ENCODE results near the gene SMIM15. TPM values are rescaled to one million over a fixed set of nuclear protein-coding genes. Genes with fewer than 3 reads are reported as not detected.
"Not testable (repeated sequence)": the region's sequence is repeated elsewhere in the genome, so short reads cannot be mapped to it uniquely, and the experiment has no call there.

Gene SMIM15
- total and polyA plus RNA-seq, 2 experiments from 2014 or later = 55.0 to 65.8 TPM

- no peak for TF ChIP-seq CTCF (IDR thresholded peaks at IDR 0.05; ENCODE audit: poor library complexity)
- H3K9me3 ChIP-seq (ENCODE audit: low read depth) = no peaks in the 10 kb centered on the region
- no peak overlapping the region for H3K4me2 ChIP-seq
Observed at GRCh38 chr5:61202213-61202612, 39.9 kb upstream of the SMIM15 start.

GRCh38 chr5:61200582-61201155 lies 38.4 kb upstream of the SMIM15 start:
- H2AFZ ChIP-seq = no peak overlapping the region
- 86% methylated on average over 8 of the region's 8 CpGs for WGBS (ENCODE audit: low lambda C conversion rate, missing lambda C conversion rate)
- no peaks in the 10 kb centered on the region for H3K36me3 ChIP-seq (replicated peaks; ENCODE audit: insufficient read depth, low read depth)
- H3K79me2 ChIP-seq = no peaks in the 10 kb centered on the region
- H3K4me3 ChIP-seq = no peak overlapping the region
- TF ChIP-seq EZH2phosphoT487 (IDR thresholded peaks at IDR 0.05; ENCODE audit: low read depth, severe bottlenecking, unreplicated experiment) (no peak), CTCF (IDR thresholded peaks at IDR 0.05; ENCODE audit: poor library complexity) (no peak), EZH2 (IDR thresholded peaks at IDR 0.05; ENCODE audit: borderline replicate concordance) (no peak)
- DNase-seq (ENCODE audit: low spot score) = no peak
- no peak overlapping the region for H3K4me2 ChIP-seq
- H3K27me3 ChIP-seq = no peaks in the 10 kb centered on the region
- no peaks in the 10 kb centered on the region for H3K9me3 ChIP-seq (ENCODE audit: low read depth)
- no peaks in the 10 kb centered on the region for H3K9me2 ChIP-seq (replicated peaks; ENCODE audit: insufficient read depth)
- no peak overlapping the region for H3K27ac ChIP-seq
- no peaks in the 10 kb centered on the region for H3K4me1 ChIP-seq (ENCODE audit: insufficient read depth)
- H4K20me1 ChIP-seq (ENCODE audit: insufficient read depth, poor library complexity, severe bottlenecking) = no peaks in the 10 kb centered on the region

More at GRCh38 chr5:61202213-61202612, 39.9 kb upstream of the SMIM15 start:
- no peaks in the 10 kb centered on the region for H3K79me2 ChIP-seq
- H2AFZ ChIP-seq = no peak overlapping the region
- H3K9me2 ChIP-seq (replicated peaks; ENCODE audit: insufficient read depth) = no peaks in the 10 kb centered on the region
- no peaks in the 10 kb centered on the region for H3K4me1 ChIP-seq (ENCODE audit: insufficient read depth)
- no peak overlapping the region for H3K27ac ChIP-seq
- H3K4me3 ChIP-seq = no peak overlapping the region
- H3K27me3 ChIP-seq = no peaks in the 10 kb centered on the region
- no peak for DNase-seq (ENCODE audit: low spot score)
- H3K36me3 ChIP-seq (replicated peaks; ENCODE audit: insufficient read depth, low read depth) = no peaks in the 10 kb centered on the region
- no peaks in the 10 kb centered on the region for H4K20me1 ChIP-seq (ENCODE audit: insufficient read depth, poor library complexity, severe bottlenecking)
- WGBS (ENCODE audit: low lambda C conversion rate, missing lambda C conversion rate) = 92% methylated on average over 2 of the region's 2 CpGs

GRCh38 chr5:61198606-61199005 lies 36.3 kb upstream of the SMIM15 start:
- DNase-seq (ENCODE audit: low spot score) = no peak
- TF ChIP-seq EZH2 (IDR thresholded peaks at IDR 0.05; ENCODE audit: borderline replicate concordance) (no peak), EZH2phosphoT487 (IDR thresholded peaks at IDR 0.05; ENCODE audit: low read depth, severe bottlenecking, unreplicated experiment) (no peak), CTCF (IDR thresholded peaks at IDR 0.05; ENCODE audit: poor library complexity) (no peak)

GRCh38 chr5:61187826-61188225 lies 25.6 kb upstream of the SMIM15 start:
- H2AFZ ChIP-seq; H3K4me3 ChIP-seq; H3K79me2 ChIP-seq; H3K9me2 ChIP-seq (replicated peaks; ENCODE audit: insufficient read depth); H3K27me3 ChIP-seq; H4K20me1 ChIP-seq (ENCODE audit: insufficient read depth, poor library complexity, severe bottlenecking); H3K36me3 ChIP-seq (replicated peaks; ENCODE audit: insufficient read depth, low read depth); H3K9me3 ChIP-seq (ENCODE audit: low read depth); H3K27ac ChIP-seq; DNase-seq (ENCODE audit: low spot score); H3K4me1 ChIP-seq (ENCODE audit: insufficient read depth); H3K4me2 ChIP-seq: not testable (repeated sequence)
- 79% methylated on average over 2 of the region's 2 CpGs for WGBS (ENCODE audit: low lambda C conversion rate, missing lambda C conversion rate)

More at GRCh38 chr5:61198606-61199005, 36.3 kb upstream of the SMIM15 start:
- Histone ChIP-seq H3K4me1 (ENCODE audit: insufficient read depth) (no peaks in the 10 kb centered on the region), H3K9me3 (ENCODE audit: low read depth) (no peaks in the 10 kb centered on the region), H3K4me3 (no peak overlapping the region), H3K27me3 (no peaks in the 10 kb centered on the region), H3K79me2 (no peaks in the 10 kb centered on the region), H4K20me1 (ENCODE audit: insufficient read depth, poor library complexity, severe bottlenecking) (no peaks in the 10 kb centered on the region), H3K9me2 (replicated peaks; ENCODE audit: insufficient read depth) (no peaks in the 10 kb centered on the region), H3K27ac (no peak overlapping the region), H2AFZ (no peak overlapping the region), H3K36me3 (replicated peaks; ENCODE audit: insufficient read depth, low read depth) (no peaks in the 10 kb centered on the region), H3K4me2 (no peak overlapping the region)
- 91% methylated on average over 2 of the region's 2 CpGs for WGBS (ENCODE audit: low lambda C conversion rate, missing lambda C conversion rate)

- not testable (repeated sequence) for H3K27ac ChIP-seq; H3K79me2 ChIP-seq; H4K20me1 ChIP-seq (ENCODE audit: insufficient read depth, poor library complexity, severe bottlenecking); H3K4me3 ChIP-seq; H3K4me1 ChIP-seq (ENCODE audit: insufficient read depth); H3K9me2 ChIP-seq (replicated peaks; ENCODE audit: insufficient read depth); H3K4me2 ChIP-seq; DNase-seq (ENCODE audit: low spot score); H3K36me3 ChIP-seq (replicated peaks; ENCODE audit: insufficient read depth, low read depth); H3K27me3 ChIP-seq; H3K9me3 ChIP-seq (ENCODE audit: low read depth); H2AFZ ChIP-seq
Observed at GRCh38 chr5:61187352-61187751, 25.1 kb upstream of the SMIM15 start.

Data from hepatocyte (in vitro differentiated cells).